GM19467 (cell line): Measurements from ENCODE around the gene GPX1.

Experiments used
- ATAC-seq: cut with Tn5 transposase; IDR thresholded peaks from one replicate; pipeline ENCODE4 v1.9.1; 2021; ENCODE audit warnings: mild to moderate bottlenecking, moderate library complexity; ENCODE audit not compliant: unreplicated experiment

Gene GPX1

DNA sequence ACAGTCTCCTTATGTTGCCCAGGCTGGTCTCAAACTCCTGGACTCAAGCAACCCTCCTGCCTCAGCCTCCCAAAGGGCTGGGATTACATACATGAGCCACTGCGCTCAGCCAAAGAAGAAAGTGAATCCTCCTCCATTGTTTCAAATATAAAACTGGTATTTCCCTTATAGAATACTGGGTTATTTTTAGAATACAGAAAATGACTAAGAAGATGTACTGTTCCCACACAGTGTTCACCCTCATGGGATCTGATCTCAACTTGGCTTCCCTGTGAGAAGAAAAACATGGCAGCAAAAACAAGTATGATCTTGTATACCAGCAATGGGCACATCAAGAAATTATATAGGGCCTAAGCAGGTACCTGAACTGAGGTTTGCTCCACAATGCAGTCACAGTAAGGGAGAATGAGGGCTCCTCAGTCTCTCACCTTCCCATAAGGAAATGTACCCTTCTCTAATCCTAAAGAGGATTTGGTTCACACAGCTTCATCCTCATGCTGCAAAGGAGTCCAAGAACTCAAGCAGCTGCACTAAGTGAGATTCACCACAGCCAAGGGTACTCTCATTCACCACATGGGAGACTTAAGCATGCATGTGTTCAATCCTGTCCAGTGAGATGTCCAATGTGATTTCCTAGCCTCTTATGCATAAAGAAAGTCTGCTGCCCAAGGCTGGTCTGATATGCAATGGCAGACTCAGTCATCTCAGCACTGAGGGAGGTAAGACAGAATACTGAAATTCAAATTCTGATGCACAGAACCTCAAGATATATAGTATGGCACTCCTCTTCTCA, 44.1 kb downstream of the GPX1 start:
- no peak for ATAC-seq

DNA sequence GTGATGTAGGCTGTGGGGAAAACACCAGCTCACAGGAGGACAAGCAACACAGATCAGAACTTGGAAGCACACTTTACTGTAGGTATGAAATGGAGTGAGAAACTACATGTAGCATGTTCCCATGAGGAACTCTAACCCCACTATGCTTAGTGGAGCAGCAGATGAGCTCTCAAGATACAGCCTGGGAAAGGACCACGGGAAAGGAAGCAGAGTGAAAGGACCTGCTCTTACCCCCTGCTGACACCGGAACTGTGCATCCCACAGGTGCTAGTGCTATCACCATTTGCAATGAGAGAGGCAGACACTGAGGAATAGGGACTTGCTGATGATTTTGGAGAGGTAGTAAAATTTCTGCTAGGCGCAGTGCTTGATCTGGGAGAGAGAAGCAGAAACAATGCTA, 46.9 kb downstream of the GPX1 start:
- ATAC-seq = no peak

DNA sequence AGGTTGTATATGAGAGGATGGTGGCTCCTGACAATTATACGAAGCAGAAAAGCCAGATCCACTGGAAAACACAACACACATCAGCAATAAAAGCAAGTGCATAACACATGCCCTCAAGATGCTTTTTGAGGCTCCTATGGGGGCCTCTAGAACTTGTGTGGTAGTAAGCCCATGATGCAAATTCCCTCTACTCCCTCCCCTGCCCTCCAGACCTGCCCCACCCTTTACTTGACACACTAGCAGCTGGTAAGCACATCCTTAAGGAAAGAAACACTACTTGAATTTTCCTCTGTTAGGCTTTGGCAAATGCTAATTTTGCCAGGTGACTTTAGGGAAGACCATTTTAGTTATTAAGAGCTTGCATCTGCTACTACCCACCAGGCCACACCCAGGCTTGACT, 47.5 kb downstream of the GPX1 start:
- no peak for ATAC-seq
